HepG2 (cell line): Measurements from ENCODE around the gene RPS19. TPM values are rescaled to one million over a fixed set of nuclear protein-coding genes. Genes with fewer than 3 reads are reported as not detected.
A peak's percentile ranks its signal among the peaks of the same experiment; 100 is the strongest.

Source experiments
- ATAC-seq: fragments of 200-7000 bp; cut with Tn5 transposase; 3 replicates; pipeline ENCODE4 v1.9.1; 2020; ENCODE audit warnings: mild to moderate bottlenecking, moderate library complexity
- BruUV-seq: library from RNA; stranded (reverse); fragments of 400-500 nt; replicated peaks from 2 replicates; lab custom pipeline; 2021; lab: Mats Ljungman, UMichigan
- CTCF ChIA-PET: fragments of 300-600 bp; formaldehyde crosslinking; extraction: SDS; loops from one replicate; lab custom pipeline; 2021; ENCODE audit warnings: low total read pairs, inconsistent platforms, low intra/inter-chr PET ratio; lab: Yijun Ruan, JAX
- POLR2A ChIA-PET: fragments of 350-600 bp; sonication (Branson Sonifier 250); formaldehyde crosslinking; loops from one replicate; lab custom pipeline; 2020; ENCODE audit warnings: antibody characterized with exemption, inconsistent platforms; lab: Yijun Ruan, JAX
- DNase-seq: peaks from one replicate; pipeline ENCODE4 v3.0.0-alpha.2; 2015; ENCODE audit warnings: low spot score
- FAIRE-seq: peaks from 3 replicates; lab custom pipeline; 2011; peaks lifted over from hg19 to GRCh38; lab: Jason Lieb, UNC
- H2AFZ ChIP-seq: one replicate; pipeline ENCODE4 v1.6.1; 2011; ENCODE audit warnings: low read length, inconsistent platforms
- H3K27ac ChIP-seq: fragments of 300-600 bp; 3 replicates; pipeline ENCODE4 v1.8.0; 2011; ENCODE audit warnings: mixed run types, mild to moderate bottlenecking, mixed read lengths, low read length, inconsistent platforms; ENCODE audit not compliant: insufficient read depth; ENCODE audit errors: extremely low read length
- H3K27me3 ChIP-seq, 2 experiments: fragments of 200-600 bp in 1 of 2; 2 replicates in 1 of 2; 3 replicates in 1 of 2; pipeline versions ENCODE4 v1.6.0 to v1.8.0; 2011; ENCODE audit warnings: low read length in 2 of 2, mild to moderate bottlenecking in 2 of 2, moderate library complexity in 2 of 2, inconsistent platforms in 1 of 2; ENCODE audit not compliant: insufficient read depth in 2 of 2, control insufficient read depth in 1 of 2
- H3K36me3 ChIP-seq, 2 experiments: fragments of 200-600 bp in 1 of 2; replicated peaks in 1 of 2; 2 replicates in 1 of 2; 3 replicates in 1 of 2; pipeline versions ENCODE4 v1.5.1 to v1.8.0; 2011; ENCODE audit warnings: low read length in 2 of 2, inconsistent platforms in 1 of 2; ENCODE audit not compliant: insufficient read depth in 2 of 2, control insufficient read depth in 1 of 2
- H3K4me1 ChIP-seq: 2 replicates; pipeline ENCODE4 v1.5.1; 2012; ENCODE audit warnings: low read length, inconsistent platforms; ENCODE audit not compliant: insufficient read depth
- H3K4me2 ChIP-seq: 2 replicates; pipeline ENCODE4 v1.6.0; 2011; ENCODE audit warnings: low read depth, low read length, inconsistent platforms
- H3K4me3 ChIP-seq, 3 experiments: fragments of 200-600 bp in 1 of 3; sonication (generic), shearing (Covaris generic) in 1 of 3; replicated peaks in 1 of 3; 2 replicates each; pipeline ENCODE4 v1.5.1; 2011 to 2016; ENCODE audit warnings: low read length in 3 of 3, inconsistent platforms in 2 of 3, low read depth in 2 of 3, mild to moderate bottlenecking in 2 of 3, control low read depth in 1 of 3, mixed read lengths in 1 of 3; ENCODE audit not compliant: insufficient read depth in 1 of 3
- H3K79me2 ChIP-seq: one replicate; pipeline ENCODE4 v1.6.1; 2011; ENCODE audit warnings: low read length, inconsistent platforms; ENCODE audit not compliant: insufficient read depth
- H3K9ac ChIP-seq: 2 replicates; pipeline ENCODE4 v1.6.0; 2011; ENCODE audit warnings: mild to moderate bottlenecking, low read depth, low read length, inconsistent platforms; ENCODE audit not compliant: insufficient read depth
- H3K9me3 ChIP-seq: 2 replicates; pipeline ENCODE4 v1.5.1; 2012; ENCODE audit warnings: mild to moderate bottlenecking, low read length
- H4K20me1 ChIP-seq: 2 replicates; pipeline ENCODE4 v1.6.0; 2011; ENCODE audit warnings: inconsistent platforms, mild to moderate bottlenecking, low read length, moderate library complexity; ENCODE audit not compliant: insufficient read depth
- AGO2 ChIP-seq: fragments of 200-400 bp; formaldehyde crosslinking; optimal IDR thresholded peaks from 2 replicates; pipeline ENCODE3; 2017; ENCODE audit warnings: mild to moderate bottlenecking, low read depth, low read length, moderate library complexity
- CHD4 ChIP-seq: fragments of 200-600 bp; sonication (generic); IDR thresholded peaks from 2 replicates; pipeline ENCODE4 v1.7.0; 2017; ENCODE audit warnings: mild to moderate bottlenecking, low read length, borderline replicate concordance
- FOXO1 ChIP-seq: sonication (generic); formaldehyde crosslinking; IDR thresholded peaks from 2 replicates; pipeline ENCODE4 v1.4.0; 2020; ENCODE audit warnings: missing genetic modification reagents
- HMGXB3 ChIP-seq: sonication (generic); formaldehyde crosslinking; IDR thresholded peaks from 2 replicates; pipeline ENCODE4 v1.4.0; 2020; ENCODE audit warnings: missing genetic modification reagents, borderline replicate concordance
- MAFG ChIP-seq: sonication (generic); formaldehyde crosslinking; IDR thresholded peaks from 2 replicates; pipeline ENCODE4 v1.5.1; 2020; ENCODE audit warnings: mild to moderate bottlenecking, missing genetic modification reagents
- MTA1 ChIP-seq: sonication (generic); formaldehyde crosslinking; IDR thresholded peaks from 2 replicates; pipeline ENCODE4 v1.4.0; 2020; ENCODE audit warnings: missing genetic modification reagents, mild to moderate bottlenecking, borderline replicate concordance
- NFKBIZ ChIP-seq: IDR thresholded peaks from 2 replicates; pipeline ENCODE4 v1.6.1; 2018; ENCODE audit warnings: missing genetic modification reagents, missing compliant biosample characterization
- RBFOX2 ChIP-seq: fragments of 200-400 bp; formaldehyde crosslinking; IDR thresholded peaks from 2 replicates; pipeline ENCODE4 v1.6.1; 2017; ENCODE audit warnings: low read depth, mild to moderate bottlenecking, low read length
- RBM22 ChIP-seq: fragments of 200-400 bp; formaldehyde crosslinking; optimal IDR thresholded peaks from 2 replicates; pipeline ENCODE3; 2017; ENCODE audit warnings: mild to moderate bottlenecking, low read length, moderate library complexity
- REXO4 ChIP-seq: sonication (generic); formaldehyde crosslinking; IDR thresholded peaks from 2 replicates; pipeline ENCODE4 v1.8.0; 2022; ENCODE audit warnings: missing genetic modification reagents, mild to moderate bottlenecking, borderline replicate concordance
- SMAD9 ChIP-seq: sonication (generic); formaldehyde crosslinking; IDR thresholded peaks from 2 replicates; pipeline ENCODE4 v1.5.1; 2020; ENCODE audit warnings: mild to moderate bottlenecking, missing genetic modification reagents
- SNAI1 ChIP-seq: sonication (generic); formaldehyde crosslinking; IDR thresholded peaks from 2 replicates; pipeline ENCODE4 v1.5.0; 2020; ENCODE audit warnings: mild to moderate bottlenecking, missing genetic modification reagents, borderline replicate concordance
- ZFP1 ChIP-seq: IDR thresholded peaks from 2 replicates; pipeline ENCODE4 v1.6.1; 2016
- ZNF326 ChIP-seq: sonication (generic); formaldehyde crosslinking; IDR thresholded peaks from 2 replicates; pipeline ENCODE4 v1.4.0; 2020; ENCODE audit warnings: missing genetic modification reagents, borderline replicate concordance
- ZNF564 ChIP-seq: sonication (generic); formaldehyde crosslinking; IDR thresholded peaks from 2 replicates; pipeline ENCODE4 v1.8.1; 2023; ENCODE audit warnings: mild to moderate bottlenecking, missing genetic modification reagents
- ZNF709 ChIP-seq: sonication (generic); formaldehyde crosslinking; IDR thresholded peaks from 2 replicates; pipeline ENCODE4 v1.5.0; 2020; ENCODE audit warnings: mild to moderate bottlenecking, missing genetic modification reagents
- ZNF768 ChIP-seq: sonication (generic); formaldehyde crosslinking; IDR thresholded peaks from 2 replicates; pipeline ENCODE4 v1.4.0; 2020; ENCODE audit warnings: missing genetic modification reagents
- ZSCAN9 ChIP-seq: IDR thresholded peaks from 2 replicates; pipeline ENCODE4 v1.6.1; 2016; ENCODE audit warnings: borderline replicate concordance
- WGBS: methylation state at CpG from one replicate; pipeline ENCODE4 v1.1.6; 2017; ENCODE audit warnings: low lambda C conversion rate; 5-methylcytosine and 5-hydroxymethylcytosine counted together
- in situ Hi-C: cut with HindIII; loops from 2 replicates; pipeline ENCODE4 v1.10.0; 2017; ENCODE audit warnings: low pct_unique_long_range_greater_than_20kb; ENCODE audit not compliant: extremely low pct_ligation_motif_present
- intact Hi-C: fragments of 100-400 bp; cut with micrococcal nuclease; formaldehyde crosslinking; loops from one replicate; pipeline ENCODE4 v1.10.0; 2022; ENCODE audit not compliant: unreplicated experiment
- polyA plus RNA-seq, 8 experiments: library from polyadenylated mRNA; depleted of rRNA in 3 of 8; stranded (reverse) in 7 of 8; unstranded in 1 of 8; fragments of >200 nt; fragmentation: Illumina TruSeq in 4 of 8; extraction: Trizol in 4 of 8; gene quantifications; 2 replicates each; pipeline versions ENCODE4 v1.2.1 to v1.2.3, GENCODE V29; 2011 to 2016; ENCODE audit warnings: low read depth in 4 of 8, missing spikeins in 1 of 8, mixed read lengths in 1 of 8; ENCODE audit not compliant: insufficient read depth in 1 of 8
- total RNA-seq, 5 experiments: library from RNA; depleted of rRNA; stranded (reverse); fragments of >200 nt; fragmentation: Illumina TruSeq; extraction: Trizol; gene quantifications; 2 replicates each; pipeline ENCODE4 v1.2.3, GENCODE V29; 2016; ENCODE audit warnings: low read depth in 1 of 5
- TF ChIP-seq, protein P1 (sequence below): sonication (generic); formaldehyde crosslinking; IDR thresholded peaks from 2 replicates; pipeline ENCODE4 v1.4.0; 2020; ENCODE audit warnings: mild to moderate bottlenecking, missing genetic modification reagents

RPS19 gene
- total and polyA plus RNA-seq, 2 of the 13 experiments (the other 11 are each of a cell fraction or from before 2014, with no cell fraction given), result 1,983 to 4,758 TPM

DNA sequence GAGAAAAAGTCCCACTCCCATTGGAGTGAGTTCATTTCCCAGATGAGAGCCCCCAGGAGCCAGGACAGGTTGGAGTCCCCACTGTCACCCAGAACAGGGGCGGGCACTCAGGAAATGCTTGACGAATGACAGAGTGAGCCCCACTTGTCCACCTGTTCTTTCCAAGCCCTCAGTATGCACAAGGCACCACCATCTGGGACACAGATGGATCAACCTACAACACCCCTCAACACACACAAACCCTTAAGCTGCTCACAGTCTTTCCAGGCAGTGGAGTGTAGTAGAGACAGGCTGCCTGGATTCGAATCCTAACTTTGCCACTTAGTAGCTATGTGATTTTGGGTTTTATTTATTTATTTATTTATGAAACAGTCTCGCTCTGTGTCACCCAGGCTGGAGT is 30.9 kb downstream of the RPS19 start (continued):
- no peak for TF ChIP-seq MTA1
- TF ChIP-seq NFKBIZ, result no peak
- TF ChIP-seq ZSCAN9, result no peak

DNA sequence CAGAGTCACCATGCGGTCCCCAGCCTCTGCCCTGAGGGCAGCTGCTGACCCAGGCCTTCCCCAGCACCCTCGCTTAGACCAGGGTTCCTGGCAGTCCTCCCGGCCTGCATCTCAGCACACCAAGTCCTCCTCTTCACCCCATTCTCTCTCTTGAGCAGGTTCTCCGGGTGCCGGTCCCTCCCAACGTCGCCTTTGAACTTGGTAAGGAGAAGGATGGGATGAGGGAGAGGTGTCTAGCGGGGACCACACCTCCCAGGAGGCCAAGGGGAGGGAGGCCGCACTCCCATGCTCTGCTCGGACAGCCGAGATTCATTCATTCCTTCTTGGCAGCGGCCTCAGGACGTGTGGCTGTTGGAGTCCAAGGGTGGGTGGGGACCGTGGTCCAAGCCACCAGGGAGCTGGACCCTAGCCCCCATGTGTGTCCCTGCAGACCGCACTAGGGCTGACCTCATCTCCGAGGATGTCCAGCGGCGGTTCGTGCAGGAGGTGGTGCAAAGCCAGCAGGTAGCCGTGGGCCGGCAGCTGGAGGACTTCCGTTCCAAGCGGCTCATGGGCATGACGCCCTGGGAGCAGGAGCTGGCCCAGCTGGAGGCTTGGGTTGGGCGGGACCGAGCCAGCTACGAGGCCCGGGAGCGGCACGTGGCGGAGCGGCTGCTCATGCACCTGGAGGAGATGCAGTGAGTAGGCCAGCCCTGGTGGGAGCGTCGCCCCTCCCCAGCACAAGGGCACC is 32.3 kb downstream of the RPS19 start:
- H3K27ac ChIP-seq, result no peak overlapping the region
- no peaks in the 10 kb centered on the region for H4K20me1 ChIP-seq
- ATAC-seq (no peak), FAIRE-seq (no peak), DNase-seq (no peak)
- H3K4me3 ChIP-seq, result no peak overlapping the region
- BruUV-seq, result no TSS peak
- 96% methylated on average over 17 of the region's 34 CpGs for WGBS
- H3K36me3 ChIP-seq, result peaks cover 11 to 26% of the 10 kb centered on the region in 2 experiments
- H3K9me3 ChIP-seq, result no peaks in the 10 kb centered on the region
- no peak overlapping the region for H3K4me2 ChIP-seq
- intact Hi-C loops, result no loop called here
- H3K9ac ChIP-seq, result no peak overlapping the region
- H3K27me3 ChIP-seq, result no peaks in the 10 kb centered on the region
- ChIA-PET POLR2A (no interaction called here), CTCF (no interaction called here)
- H3K79me2 ChIP-seq, result peaks cover under 1% of the 10 kb centered on the region
- in situ Hi-C loops, result no loop called here
- H3K4me1 ChIP-seq, result peaks cover 21% of the 10 kb centered on the region
- no peak overlapping the region for H2AFZ ChIP-seq
- peak; percentile 45 for TF ChIP-seq RBM22
- no peak for TF ChIP-seq SMAD9 (CRISPR knock-in tag)
- no peak for TF ChIP-seq HMGXB3 (CRISPR knock-in tag)
- TF ChIP-seq ZNF709 (CRISPR knock-in tag), result no peak
- no peak for TF ChIP-seq CHD4
- no peak for TF ChIP-seq MAFG (CRISPR knock-in tag)
- no peak for TF ChIP-seq REXO4 (CRISPR knock-in tag)
- peak; percentile 70 for TF ChIP-seq AGO2
- no peak for TF ChIP-seq SNAI1 (CRISPR knock-in tag)
- TF ChIP-seq ZNF326 (CRISPR knock-in tag), result no peak
- peak; percentile 21; the same call in 1 of the 2 replicates for TF ChIP-seq ZNF768 (CRISPR knock-in tag)
- TF ChIP-seq ZFP1, result no peak
- no peak for TF ChIP-seq FOXO1
- TF ChIP-seq RBFOX2, result peak; percentile 67
- TF ChIP-seq, protein P1, sequence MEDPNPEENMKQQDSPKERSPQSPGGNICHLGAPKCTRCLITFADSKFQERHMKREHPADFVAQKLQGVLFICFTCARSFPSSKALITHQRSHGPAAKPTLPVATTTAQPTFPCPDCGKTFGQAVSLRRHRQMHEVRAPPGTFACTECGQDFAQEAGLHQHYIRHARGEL (CRISPR knock-in tag), result no peak
- no peak for TF ChIP-seq ZNF564 (CRISPR knock-in tag)
